ENCODE results near the gene ZFP92.
"Not testable (repeated sequence)": the region's sequence is repeated elsewhere in the genome, so short reads cannot be mapped to it uniquely, and the experiment has no call there.

The ZFP92 gene

DNA sequence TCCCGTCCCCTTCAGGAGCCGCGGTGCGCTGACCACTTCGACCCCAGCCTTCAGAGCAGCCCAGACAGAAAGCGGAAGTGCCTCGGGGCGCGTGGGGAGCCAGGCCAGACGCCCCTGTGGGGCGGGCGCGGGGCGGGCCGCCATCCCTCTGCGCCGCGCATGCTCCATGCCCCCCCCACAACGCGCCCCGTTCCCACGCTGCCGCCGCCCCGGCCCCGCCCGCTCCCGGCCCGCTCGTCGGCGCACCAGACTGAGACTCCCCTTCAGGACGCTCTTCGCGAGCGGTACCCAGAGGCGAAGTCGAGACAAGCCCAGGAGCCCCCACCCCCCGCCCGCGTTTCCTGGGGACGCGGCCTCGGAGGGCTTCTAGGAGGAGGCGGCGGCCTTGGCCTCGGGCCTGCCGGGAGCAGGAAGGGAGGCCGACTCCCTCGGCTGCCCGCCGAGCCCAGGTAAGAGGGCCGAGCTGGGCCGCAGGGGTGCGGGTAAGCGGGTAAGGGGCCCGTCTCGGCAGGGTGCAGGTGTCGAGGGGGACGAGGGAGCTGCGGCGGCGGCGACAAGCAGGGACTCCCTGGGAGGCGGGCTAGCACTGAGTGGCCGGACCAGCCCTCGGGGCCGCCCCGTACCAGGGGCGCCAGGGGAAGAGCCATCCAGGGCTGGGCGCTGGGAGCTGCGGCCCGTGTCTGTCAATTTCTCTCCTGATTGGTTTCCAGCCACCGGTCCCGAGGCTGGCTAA is at the start of gene ZFP92:
ZFP92 (plus strand) TSS at position 218 of the 733 bp plus-strand sequence. CDS start 6,851 bp downstream, outside the sequence.
- no peak for DNase-seq (ENCODE audit: low spot score)

DNA sequence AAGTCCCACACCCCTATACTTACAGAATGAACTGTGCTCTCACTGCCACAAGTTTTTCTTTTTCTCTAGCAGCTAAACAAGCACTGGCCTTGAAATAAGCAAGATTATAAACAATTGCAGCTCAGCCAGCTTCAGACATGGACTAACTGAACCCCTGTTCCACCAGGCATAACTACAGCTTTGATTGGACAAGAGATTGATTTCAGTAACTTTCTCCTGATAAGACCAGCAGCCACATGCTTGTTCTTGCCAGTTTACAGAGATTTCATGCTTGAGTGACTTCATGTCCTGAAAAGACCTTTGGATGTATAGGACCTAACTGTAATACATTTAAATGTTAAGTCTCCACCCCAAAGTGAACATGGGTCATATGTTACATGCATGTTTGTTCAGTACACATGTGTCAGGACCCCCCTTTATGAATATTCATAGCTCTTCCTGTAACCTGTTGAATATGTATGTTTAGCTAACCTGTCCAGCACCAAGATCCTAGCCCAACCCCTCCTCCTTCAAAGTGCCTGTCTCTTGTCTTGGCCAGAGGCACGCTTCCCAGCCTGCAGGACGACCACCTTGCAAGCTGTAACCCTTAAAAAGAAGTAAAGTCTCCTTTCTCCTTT is 49.4 kb upstream of the ZFP92 start:
- DNase-seq (ENCODE audit: low spot score): no peak

GRCh38 chrX:153365670-153366069 is 45.6 kb upstream of the ZFP92 start:
- DNase-seq (ENCODE audit: low spot score): no peak

GRCh38 chrX:153366119-153366518 is 45.2 kb upstream of the ZFP92 start:
- DNase-seq (ENCODE audit: low spot score): no peak

- DNase-seq (ENCODE audit: low spot score): no peak
Observed at GRCh38 chrX:153366878-153367538, 44.3 kb upstream of the ZFP92 start.

DNA sequence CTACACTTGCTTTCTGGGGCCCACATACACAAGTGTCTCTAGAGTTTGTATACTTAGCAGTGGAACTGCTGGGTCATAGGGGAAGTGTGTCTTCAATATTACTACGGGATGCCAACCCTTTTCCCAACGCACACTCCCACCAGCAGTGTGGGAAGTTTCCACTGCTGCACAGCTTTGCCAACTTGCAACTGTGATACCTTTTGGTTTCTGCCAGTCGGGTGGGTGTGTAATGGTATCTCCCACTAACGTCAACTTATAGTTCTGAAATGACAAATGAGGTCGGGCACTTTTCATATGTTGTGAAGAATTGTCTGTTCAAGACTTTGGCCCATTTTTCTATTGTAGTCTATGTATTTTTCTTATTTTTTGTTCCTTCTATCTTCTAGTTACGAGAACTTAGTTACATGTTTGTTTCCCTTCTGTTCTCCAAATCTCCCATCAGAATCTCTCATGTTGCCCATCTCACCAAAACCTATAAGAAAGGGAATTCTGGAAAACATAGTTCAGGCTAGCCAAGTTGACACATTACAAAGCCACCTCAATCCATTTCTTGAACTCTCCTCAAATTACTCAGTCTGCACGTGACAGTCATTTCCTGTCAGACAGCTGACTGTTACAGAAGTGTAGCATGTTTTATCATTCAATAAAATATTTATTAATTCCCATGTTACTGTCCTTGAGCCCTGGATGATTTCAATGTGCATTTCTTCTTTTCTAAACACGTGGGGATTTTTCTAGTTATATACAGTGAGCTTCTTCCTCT is 40.8 kb upstream of the ZFP92 start:
- no peak for DNase-seq (ENCODE audit: low spot score)

- DNase-seq (ENCODE audit: low spot score): no peak
Observed at GRCh38 chrX:153371256-153371655, 40.0 kb upstream of the ZFP92 start.

- no peak for DNase-seq (ENCODE audit: low spot score)
Observed at GRCh38 chrX:153372949-153373348, 38.3 kb upstream of the ZFP92 start.

GRCh38 chrX:153374426-153374825 is 36.8 kb upstream of the ZFP92 start:
- DNase-seq (ENCODE audit: low spot score): no peak

- no peak for DNase-seq (ENCODE audit: low spot score)
Observed at GRCh38 chrX:153375571-153375970, 35.7 kb upstream of the ZFP92 start.

GRCh38 chrX:153377727-153378126 is 33.5 kb upstream of the ZFP92 start:
- no peak for DNase-seq (ENCODE audit: low spot score)

DNA sequence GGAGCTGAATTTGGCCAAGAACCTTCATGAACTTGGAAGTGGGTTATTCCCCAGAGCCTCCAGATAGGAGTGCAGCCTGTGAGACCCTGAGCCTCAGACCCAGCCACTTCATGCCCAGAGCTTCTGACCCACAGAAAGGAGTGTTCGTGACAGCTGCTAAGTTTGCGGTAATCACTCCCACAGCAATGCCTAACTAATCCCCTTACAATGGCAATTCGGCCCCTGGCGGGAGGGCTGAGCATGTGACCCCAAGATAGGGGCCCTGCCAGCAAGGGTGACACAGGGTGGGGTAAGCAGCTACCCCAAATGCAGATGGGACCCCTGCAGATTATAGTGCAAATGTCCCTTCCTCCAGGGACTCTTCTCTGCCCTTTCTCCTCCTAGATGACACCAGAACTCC is 32.7 kb upstream of the ZFP92 start:
- DNase-seq (ENCODE audit: low spot score): no peak

GRCh38 chrX:153379508-153379907 is 31.8 kb upstream of the ZFP92 start:
- no peak for DNase-seq (ENCODE audit: low spot score)

GRCh38 chrX:153379971-153380581 is 31.2 kb upstream of the ZFP92 start:
- DNase-seq (ENCODE audit: low spot score): no peak

DNA sequence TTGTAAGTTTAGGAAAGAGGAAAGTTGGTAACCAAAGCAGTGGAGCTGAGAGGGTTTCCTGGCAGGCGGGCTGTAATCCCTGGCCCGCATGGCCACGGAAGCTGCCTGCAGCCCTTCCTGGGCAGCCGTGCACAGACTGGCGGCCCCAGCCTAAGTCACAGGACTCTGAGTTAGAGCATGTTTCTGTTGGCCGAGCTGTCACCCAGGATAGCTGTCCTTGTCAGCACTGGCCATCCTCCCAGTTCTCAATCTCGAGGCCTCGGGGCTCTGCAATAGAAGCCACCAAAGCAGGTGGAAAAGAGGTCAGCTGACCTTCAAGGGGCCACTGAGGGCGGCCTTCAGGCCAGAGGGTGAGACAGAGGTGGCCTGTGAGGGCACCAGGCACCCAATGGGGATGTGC is 30.6 kb upstream of the ZFP92 start:
- DNase-seq (ENCODE audit: low spot score): no peak

GRCh38 chrX:153381684-153382532 is 29.4 kb upstream of the ZFP92 start:
- DNase-seq (ENCODE audit: low spot score): no peak

GRCh38 chrX:153382563-153383482 is 28.4 kb upstream of the ZFP92 start:
- no peak for DNase-seq (ENCODE audit: low spot score)

GRCh38 chrX:153384390-153384789 is 26.9 kb upstream of the ZFP92 start:
- no peak for DNase-seq (ENCODE audit: low spot score)

DNA sequence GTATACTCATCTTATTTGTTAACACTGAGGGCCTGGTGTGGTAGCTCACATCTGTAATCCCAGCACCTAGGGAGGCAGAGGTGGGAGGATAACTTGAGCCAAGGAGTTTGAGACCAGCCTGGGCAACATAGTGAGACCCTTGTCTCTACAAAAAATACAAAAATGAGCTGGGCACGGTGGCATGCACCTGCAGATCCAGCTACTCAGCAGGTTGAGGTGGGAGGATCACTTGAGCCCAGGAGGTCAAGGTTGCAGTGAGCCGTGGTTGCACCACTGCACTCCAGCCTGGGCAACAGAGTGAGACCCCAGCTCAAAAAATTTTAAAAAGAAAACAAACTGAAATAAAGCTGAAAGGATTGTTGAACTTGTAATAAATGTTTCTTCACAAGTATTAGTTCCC is 26.3 kb upstream of the ZFP92 start:
- not testable (repeated sequence) for DNase-seq (ENCODE audit: low spot score)

DNA sequence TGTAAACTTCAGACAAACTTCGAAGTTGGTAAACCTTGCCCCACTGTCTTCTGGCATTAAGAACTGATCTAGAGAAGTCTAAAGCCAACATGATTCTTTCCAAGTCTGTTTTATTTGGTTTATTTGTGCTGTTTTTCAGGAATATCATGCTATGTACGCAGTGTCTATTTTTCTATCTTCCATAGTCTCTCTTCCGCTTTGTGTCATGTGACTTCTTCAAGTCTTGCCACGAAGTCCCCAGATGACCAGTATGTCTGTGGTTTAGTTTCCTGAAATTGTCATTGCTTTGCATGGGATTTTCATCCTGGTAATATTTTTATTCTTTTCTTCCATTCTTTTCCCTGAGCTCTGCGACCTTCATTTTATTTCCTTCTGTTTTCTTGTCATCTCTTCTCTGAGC is 25.2 kb upstream of the ZFP92 start:
- DNase-seq (ENCODE audit: low spot score): no peak

Measured in hematopoietic multipotent progenitor cell treated with erythropoietin and hydrocortisone succinate and interleukin-3 and kit ligand, for 17 days (in vitro differentiated cells).